GM18867 (cell line): ENCODE results near the gene RBM34.
"Not testable (repeated sequence)": the region's sequence is repeated elsewhere in the genome, so short reads cannot be mapped to it uniquely, and the experiment has no call there.

Experiments used
- ATAC-seq: cut with Tn5 transposase; IDR thresholded peaks from one replicate; pipeline ENCODE4 v1.9.1; 2021; ENCODE audit warnings: mild to moderate bottlenecking, moderate library complexity; ENCODE audit not compliant: unreplicated experiment

Gene RBM34

DNA sequence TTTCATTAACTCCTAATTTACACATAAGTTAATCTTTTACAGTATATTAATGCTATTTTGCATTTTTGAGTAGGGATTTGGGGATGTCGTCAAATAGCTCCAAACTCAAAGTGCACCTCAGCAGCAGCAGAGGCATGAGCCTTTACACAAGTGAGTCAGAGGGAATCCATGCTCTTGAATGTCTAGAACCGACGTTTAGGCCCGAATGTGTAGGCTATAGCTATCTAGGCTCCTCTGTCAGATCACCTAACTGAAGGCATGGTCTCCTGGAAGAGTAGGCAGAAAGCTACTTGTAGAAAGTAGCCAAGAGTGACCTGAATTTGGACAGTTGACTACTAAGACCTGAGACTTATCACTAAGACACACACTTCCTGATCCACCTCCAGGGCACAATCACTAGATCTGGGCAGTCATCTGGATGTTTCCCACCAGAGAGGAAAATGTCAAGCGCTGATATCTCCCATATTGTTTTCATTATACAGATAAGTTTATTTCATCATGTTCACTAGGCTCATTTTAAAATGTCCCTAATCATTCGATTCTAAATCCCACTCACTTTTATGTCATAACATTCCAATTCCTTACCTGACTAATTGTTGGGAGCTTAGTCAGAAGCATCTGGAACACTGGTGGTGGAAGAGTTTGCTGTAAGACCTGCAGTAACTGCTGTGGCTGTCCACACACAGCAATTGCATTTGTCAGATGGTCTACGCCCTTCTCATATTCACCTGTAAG lies 47.7 kb downstream of the RBM34 start:
- ATAC-seq: no peak

DNA sequence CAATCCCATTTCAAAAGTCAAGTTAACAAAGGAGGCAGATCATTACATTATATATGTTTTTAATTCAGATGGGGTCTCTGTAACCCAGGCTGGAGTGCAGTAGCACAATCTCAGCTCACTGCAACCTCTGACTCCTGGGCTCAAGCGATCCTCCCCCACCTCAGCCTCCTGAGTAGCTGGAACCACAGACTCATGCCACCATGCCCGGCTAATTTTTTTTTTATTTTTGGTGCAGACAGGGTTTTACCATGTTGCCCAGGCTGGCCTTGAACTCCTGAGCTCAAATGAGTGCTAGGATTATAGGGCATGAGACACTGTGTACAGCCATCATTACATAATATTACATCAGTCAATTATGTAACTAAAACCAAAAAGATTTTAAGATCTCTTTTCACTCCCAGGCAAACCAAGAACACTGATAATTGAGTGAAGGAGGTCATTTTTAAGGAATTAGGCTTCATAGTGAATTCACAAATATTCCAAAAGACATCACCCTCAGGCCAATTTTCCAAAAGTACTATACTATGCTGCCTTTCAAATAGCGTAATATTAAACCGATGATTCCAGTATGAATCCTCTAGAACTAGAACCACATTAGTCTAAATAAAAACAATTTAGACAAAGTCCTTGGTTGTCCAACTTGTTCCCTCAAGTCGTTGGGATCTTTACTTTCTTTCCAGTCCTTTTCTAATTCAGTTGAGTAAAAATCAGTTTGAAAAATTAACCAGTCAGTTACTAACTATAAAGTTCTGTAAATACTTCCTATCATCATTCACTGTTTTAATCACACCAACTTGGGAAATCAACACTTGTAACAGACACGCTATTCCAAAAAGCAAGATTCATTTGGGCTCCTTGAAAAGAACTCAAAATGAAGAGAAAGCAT lies 48.5 kb downstream of the RBM34 start:
- no peak for ATAC-seq

DNA sequence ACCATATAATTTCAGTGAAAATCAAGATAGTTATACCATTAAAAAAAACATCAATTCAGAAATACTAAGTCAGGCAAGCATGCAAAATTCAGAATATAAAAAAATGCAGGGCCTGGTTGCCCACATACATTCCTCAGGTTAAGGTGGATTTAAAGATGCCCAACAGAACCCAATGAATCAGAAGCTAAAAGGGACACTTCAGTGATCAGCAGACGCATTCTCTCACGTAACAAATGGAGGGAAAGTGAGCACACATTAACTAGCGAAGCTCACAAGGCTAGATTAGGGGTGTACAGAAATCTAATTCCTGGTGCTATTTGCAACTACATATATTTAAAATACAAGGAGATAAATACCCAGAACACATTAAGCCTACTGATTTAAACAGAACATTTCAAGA lies 49.9 kb downstream of the RBM34 start:
- ATAC-seq: no peak

DNA sequence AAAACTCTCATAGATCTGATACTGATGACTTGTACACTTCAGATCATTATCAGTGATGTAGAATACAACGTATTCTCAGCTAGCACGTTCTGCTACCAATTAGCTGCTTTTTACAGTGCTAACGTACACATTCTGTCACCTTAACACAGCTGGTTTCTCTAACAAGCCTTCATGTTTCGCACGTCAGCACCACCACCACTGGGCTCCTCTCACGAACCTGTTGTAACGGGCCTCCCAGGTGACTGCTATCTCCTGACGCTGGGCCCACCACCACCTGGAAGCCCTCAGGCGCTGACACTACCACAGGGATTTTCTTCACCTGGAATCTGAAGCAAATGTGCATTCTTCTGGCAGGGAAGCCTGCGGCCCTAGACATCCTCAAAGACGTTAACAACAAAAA lies 52.2 kb downstream of the RBM34 start:
- ATAC-seq: no peak

DNA sequence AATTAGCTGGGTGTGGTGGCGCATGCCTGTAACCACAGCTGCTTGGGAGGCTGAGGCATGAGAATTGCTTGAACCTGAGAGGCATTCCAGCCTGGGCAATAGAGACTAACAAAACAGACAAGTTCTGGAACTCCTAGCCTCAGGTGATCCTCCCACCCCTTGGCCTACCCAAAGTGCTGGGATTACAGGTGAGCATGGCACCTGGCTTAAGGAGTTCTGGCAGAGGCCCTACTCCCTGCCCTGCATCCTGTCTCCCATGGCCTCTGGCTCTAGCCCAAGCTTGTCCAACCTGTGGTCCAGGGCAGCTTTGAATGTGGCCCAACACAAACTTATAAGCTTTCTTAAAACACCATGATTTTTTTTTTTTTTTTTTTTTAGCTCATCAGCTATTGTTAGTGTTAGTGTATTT lies 52.9 kb downstream of the RBM34 start:
- no peak for ATAC-seq

DNA sequence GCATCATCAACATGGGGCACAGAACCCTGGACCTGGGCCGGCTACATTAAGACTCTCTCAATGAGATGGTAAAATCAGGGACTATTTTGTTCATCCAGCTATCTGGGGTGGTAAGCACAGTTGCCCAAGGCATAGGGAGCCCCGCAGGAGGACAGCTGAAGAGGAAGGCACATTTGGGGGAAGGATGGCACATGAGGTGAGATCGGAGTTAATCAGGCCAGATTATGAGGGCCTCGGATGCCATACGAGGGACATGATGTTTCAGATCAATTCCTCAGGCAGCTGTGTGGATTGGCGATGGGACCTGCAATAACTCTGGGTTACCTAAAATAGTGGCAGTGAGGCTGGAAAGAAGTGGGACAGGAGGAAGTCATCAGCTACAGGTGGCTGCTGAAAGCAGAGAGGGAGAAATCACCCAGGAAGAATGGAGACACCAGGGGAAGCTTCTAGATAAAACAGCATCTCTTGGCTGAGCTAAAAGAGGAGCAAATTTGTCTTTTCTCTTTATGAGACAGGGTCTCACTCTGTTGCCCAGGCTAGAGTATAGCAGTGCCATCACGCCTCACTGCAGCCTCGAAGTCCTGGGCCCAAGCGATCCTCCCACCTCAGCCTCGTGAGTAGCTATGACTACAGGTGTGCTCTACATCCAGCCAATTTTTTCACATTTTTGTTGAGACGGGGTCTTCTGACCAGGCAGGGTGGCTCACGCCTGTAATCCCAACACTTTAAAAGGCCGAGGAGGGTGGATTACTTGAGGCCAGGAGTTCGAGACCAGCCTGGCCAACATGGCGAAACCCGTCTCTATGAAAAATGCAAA lies 53.5 kb downstream of the RBM34 start:
- ATAC-seq: no peak

DNA sequence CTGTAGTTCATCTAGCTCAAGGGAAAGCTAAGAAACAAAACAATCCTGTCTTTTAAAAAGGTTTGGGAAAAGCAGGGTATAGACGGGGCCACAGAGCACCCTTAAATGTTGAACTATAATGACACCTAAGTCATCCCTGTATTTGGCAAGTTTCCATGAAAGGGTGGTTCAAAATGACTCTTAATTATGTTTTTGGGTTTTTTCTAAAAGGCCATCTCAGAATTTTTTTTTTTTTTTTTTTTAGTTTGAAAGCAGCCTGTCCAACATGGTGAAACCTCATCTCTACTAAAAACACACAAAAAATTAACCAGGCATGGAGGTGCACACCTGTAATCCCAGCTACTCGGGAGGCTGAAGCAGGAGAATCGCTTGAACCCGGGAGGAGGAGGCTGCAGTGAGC lies 54.6 kb downstream of the RBM34 start:
- ATAC-seq: no peak

DNA sequence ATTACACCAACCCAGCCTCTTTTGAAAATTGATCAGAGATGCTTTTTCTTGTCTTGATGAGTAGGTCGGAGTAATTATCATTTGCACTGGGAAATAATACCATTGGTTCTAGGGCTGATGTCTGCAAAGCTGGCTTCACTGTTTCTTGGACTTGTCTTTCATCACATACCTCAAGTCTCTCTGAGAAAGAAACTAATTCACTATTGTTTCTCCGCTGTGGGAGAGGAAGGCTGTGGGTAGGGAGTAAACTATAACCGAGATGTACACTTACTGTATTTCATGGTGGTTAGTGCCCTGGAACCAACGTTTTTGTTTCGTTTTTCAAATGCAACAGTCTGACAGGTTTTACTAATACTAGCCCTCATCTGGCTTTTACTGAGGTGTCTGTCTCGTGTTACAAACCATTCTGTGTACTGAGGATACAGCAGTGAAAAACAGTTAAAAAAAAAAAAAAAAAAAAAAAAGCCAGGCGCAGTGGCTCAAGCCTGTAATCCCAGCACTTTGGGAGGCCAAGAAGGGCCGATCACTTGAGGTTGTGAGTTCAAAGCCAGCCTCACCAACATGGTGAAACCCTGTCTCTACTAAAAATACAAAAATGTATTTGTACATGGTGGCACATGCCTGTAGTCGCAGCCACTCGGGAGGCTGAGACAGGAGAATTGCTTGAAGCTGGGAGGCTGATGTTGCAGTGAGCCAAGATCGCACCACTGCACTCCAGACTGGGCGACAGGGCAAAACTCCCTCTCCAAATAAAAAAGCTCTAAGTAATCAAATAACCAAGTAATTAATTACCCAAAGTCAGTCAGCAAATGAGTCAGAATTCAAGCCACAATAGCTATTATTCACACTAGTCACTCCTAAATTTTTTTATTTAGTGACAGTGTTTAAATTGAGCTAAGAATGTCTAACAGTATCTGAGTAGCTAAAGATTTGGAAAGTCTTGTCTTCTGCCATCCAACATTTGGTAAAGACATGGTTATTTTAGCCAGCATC lies 55.7 kb downstream of the RBM34 start:
- ATAC-seq: peak; percentile 84

DNA sequence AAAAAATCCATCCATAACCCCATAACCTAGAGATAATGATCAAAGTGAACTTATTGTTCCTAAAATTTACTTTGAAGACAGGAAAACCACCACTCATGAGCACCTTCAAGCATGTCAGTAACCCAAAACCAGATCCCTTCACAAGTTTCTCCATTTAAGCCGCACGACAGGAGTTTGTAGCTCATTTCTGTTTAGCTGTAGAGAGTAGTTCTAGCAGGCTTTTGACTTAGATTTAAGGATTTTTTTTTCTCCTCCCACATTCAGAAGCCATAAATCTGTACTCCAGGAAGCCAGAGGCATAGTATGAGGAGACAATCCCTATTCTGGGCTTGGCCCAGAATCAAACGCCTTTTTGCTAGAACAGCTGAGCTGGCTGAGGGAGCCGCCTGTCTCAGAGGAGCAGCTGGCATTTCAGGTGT lies 58.0 kb downstream of the RBM34 start:
- ATAC-seq: no peak

DNA sequence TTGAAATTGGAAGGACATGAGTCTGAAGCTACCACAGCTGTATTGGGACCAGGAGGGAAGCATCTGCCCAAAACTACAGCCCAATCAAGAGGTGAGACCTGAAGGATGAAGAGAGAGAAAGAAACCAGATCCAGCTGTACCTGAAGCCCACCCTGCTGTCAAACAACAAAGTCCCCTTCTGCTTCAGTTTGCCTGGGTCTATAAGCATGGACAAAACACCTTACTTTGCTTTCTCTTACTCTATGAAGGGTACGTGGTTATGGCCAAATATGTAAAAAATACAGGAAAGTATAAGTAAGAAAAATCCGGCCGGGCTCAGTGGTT lies 58.8 kb downstream of the RBM34 start:
- ATAC-seq: no peak

DNA sequence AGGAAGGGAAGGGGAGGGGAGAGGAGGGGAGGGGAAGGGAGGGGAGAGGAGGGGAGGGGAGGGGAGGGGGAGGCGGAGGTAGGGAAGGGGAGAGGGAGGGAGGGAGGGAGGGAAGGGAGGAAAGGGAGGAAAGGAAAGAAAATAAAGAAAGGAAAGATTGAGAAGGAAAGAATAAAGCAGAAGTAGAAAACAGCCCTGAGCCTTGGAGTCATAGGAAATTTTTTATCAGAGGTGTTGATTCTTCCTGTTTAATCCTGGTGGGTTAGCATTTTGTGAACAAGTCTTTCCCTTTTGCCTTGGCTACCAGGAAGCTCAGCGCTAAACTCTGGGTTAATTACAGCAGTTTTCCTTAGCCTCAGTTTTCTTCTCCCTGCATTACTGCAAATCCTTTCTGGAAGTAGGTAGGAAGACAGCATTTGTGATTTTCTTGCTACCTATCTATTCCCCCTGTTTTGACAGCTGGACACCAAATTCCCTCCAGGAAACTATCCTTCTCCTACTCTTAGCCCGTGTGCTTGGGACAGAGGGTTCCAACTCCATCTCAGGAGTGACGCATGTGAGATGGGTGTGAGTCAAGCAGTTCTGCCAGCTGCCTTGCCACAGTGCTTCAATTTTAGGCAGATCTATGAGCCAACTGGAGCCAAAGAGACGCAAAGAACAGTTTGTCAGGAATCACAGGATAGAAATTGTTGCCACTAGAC lies 59.3 kb downstream of the RBM34 start:
- ATAC-seq: no peak

DNA sequence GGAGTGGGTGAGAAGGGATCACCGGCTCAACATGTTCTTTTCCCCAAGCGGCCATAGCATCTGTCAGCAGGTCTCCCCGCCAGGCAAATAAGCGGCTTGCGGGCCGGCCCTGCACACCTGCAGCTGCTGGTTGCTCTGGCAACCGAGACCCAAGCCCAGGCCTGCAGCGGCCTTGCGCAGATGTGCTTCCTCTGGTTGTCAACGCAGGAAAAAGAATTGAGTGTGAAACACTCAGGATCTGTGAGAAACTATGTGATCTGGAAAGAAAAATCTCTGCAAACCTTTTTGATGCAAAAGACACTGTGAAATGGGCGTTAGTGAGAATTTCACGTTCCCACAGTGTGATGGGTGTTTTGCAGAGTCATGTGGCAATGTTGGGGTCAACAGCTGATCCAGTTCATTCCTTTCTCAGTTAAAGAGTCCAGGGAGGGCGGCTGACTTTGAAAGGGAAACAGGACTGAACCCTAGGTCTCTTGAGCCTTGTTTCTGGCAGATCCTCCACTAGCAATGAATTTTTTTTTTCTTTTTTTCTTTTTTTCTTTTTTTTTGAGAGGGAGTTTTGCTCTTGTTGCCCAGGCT lies 60.8 kb downstream of the RBM34 start:
- ATAC-seq: no peak

DNA sequence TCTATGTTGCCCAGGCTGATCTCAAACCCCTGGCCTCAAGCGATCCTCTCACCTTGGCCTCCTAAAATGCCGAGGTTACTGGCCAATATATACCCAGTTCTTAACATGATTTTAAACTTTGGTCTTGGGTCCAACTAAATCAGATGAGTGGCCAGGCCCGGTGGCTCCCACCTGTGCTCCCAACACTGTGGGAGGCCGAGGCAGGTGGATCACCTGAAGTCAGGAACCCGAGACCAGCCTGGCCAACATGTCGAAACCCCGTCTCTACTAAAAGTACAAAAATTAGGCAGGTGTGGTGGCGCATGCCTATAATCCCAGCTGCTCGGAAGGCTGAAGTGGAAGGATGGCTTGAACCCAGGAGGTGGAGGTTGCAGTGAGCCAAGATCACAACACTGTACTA lies 62.1 kb downstream of the RBM34 start:
- no peak for ATAC-seq

DNA sequence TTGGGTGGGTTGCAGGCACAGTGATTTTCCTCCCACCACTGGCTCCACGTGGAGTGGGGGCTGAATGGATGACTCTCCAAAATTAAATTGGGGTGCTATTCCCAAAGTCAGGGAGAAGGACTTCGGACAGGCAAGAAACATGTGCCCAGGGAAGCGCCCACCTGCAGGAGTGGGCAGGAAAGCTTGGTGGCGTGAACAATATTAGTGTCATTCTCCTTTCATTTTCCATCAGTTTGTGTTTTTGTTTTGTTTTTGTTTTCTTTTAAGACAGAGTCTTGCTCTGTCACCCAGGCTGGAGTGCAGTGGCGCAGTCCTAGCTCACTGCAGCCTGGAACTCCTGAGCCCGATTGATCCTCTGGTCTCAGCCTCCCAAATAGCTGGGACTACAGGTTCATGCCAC lies 62.5 kb downstream of the RBM34 start:
- no peak for ATAC-seq

DNA sequence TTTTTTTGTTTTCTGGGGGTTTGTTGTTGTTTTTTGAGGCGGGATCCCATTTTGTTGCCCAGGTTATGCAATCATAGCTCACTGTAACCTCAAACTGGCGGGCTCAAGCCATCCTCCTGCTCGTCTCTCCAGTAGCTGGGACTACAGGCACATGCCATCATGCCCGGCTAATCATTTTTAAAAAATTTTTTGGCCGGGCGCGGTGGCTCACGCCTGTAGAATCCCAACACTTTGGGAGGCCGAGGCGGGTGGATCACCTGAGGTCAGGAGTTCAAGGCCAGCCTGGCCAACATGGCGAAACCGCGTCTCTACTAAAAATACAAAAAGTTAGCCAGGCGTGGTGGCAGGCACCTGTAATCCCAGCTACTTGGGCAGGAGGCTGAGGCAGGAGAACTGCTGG lies 63.5 kb downstream of the RBM34 start:
- ATAC-seq: not testable (repeated sequence)

DNA sequence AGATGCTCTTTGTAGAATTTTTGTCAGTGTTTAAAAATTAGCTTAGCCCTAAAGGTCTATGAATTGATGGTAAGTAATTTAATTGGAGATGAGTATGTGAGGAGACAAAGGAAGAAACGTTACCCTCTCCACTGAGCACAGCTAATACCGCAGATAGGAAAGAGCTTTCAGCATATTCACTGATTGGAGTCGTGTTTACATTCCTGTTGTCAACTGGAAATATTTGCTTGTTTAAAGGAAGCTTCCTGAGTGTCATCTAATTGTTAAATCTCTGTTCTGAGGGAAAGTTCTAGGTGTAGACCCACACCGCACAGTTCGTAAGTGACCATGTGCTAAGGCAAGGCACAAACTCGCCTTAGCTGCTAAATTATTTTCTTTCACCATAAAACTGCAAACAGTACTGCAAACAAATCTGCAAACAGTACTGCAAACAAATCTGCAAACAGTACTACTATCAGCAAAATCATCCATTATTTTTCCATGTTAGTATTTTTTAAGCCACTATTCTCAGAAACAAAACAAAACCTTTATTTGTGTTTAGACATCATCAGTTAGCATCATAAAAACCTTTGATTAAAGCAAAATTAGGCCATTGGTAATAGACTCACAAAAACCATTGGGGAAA lies 65.0 kb downstream of the RBM34 start:
- ATAC-seq: no peak

DNA sequence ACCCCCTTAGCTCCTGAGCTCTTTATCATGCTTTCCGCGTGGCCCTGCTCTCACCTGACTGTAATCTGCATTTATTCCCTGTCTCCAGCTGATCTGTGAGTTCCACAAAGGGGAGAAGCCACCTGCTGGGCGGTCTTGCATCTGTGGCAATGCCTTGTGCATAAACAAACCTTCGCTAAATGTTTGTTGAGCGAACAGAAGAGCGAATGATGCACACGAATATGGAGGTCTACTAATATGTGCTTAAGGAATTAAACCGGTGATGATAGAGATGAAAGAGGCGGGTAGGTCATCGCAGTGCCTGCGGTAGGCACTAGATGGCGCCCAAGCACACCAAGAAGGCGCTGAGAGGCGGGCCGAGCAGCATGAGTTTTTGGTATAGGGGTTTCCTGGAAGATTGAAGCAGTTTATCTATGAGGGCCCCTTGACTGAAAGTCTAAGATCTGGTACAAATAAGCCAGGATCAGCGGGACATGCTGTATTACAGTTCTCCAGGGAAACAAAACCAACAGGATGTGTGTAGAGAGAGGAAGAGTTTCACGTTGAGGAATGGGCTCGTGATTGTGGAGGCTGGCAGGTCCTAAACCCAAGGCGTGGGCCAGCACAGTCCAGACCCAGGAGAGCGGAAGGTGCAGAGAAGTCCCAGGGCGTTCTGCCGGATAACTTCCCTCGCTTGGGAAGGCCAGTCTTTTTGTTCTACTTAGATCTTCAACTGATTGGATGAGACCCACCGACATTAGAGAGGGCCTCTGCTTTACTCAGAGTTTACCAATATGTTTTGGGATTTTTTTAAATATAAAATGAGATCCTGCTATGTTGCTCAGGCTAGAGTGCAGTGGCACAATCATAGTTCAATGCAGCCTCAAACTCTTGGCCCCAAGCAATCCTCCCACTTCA lies 67.1 kb downstream of the RBM34 start:
- ATAC-seq: peak; percentile 68
